Upper lobe of right lung (tissue), 1 donor: Measurements from ENCODE around the gene NXT1. TPM values are rescaled to one million over a fixed set of nuclear protein-coding genes. Genes with fewer than 3 reads are reported as not detected.

Experiments used
- ATAC-seq: fragments of 200-7000 bp; cut with Tn5 transposase; one replicate; pipeline ENCODE4 v1.9.1; 2020; ENCODE audit warnings: mild to moderate bottlenecking, moderate library complexity
- DNase-seq: peaks from one replicate; pipeline ENCODE4 v3.0.0-alpha.2; 2020
- H3K27ac ChIP-seq: fragments of 200-600 bp; one replicate; pipeline ENCODE4 v1.8.0; 2022
- H3K27me3 ChIP-seq: fragments of 200-600 bp; one replicate; pipeline ENCODE4 v1.8.0; 2022; ENCODE audit warnings: mild to moderate bottlenecking
- H3K36me3 ChIP-seq: fragments of 200-600 bp; one replicate; pipeline ENCODE4 v1.8.0; 2022
- H3K4me1 ChIP-seq: fragments of 200-600 bp; one replicate; pipeline ENCODE4 v1.8.0; 2022
- H3K4me3 ChIP-seq: fragments of 200-600 bp; one replicate; pipeline ENCODE4 v1.8.0; 2022; ENCODE audit warnings: mild to moderate bottlenecking
- H3K9me3 ChIP-seq: fragments of 200-600 bp; one replicate; pipeline ENCODE4 v1.8.0; 2022
- intact Hi-C: fragments of 100-400 bp; cut with DNase I; formaldehyde crosslinking; loops from one replicate; pipeline ENCODE4 v1.11.0; 2022
- total RNA-seq: library from RNA; stranded (reverse); fragmentation: NEBNext Ultra II Directional; extraction: Animal tissue kit (Norgen Biotek cat#: 25700); gene quantifications from one replicate; pipeline ENCODE4 v1.2.1, GENCODE V29; 2021
- TF ChIP-seq, protein P1 (sequence below): fragments of 200-600 bp; IDR thresholded peaks from one replicate; pipeline ENCODE4 v1.8.0; 2022; ENCODE audit warnings: antibody characterized with exemption
- donor health status: DM: no; HTN: yes; CAD: no; lungs with severe emphysema.

NXT1 gene
- total RNA-seq, 1 donor from 2014 or later, result 16.2 TPM

DNA sequence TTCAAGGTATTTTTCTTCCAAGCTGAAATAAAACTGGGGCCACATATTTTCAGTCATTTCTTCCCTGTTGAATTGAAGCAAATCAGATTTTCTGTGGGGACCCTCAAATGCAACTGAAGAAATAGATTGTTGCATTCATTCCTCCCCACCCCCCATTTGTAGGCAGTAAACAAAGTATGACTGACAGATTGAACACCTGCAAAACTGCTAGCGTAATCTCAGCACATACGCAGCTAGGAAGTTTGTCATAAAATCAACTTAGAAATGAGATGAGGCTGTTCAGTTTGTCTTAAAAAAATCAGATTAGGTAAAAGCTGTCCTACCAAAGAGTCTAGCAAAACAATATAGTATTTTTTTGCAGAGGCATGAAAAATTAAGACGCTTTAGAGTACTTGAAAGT, 20.3 kb downstream of the NXT1 start:
- TF ChIP-seq, protein P1, sequence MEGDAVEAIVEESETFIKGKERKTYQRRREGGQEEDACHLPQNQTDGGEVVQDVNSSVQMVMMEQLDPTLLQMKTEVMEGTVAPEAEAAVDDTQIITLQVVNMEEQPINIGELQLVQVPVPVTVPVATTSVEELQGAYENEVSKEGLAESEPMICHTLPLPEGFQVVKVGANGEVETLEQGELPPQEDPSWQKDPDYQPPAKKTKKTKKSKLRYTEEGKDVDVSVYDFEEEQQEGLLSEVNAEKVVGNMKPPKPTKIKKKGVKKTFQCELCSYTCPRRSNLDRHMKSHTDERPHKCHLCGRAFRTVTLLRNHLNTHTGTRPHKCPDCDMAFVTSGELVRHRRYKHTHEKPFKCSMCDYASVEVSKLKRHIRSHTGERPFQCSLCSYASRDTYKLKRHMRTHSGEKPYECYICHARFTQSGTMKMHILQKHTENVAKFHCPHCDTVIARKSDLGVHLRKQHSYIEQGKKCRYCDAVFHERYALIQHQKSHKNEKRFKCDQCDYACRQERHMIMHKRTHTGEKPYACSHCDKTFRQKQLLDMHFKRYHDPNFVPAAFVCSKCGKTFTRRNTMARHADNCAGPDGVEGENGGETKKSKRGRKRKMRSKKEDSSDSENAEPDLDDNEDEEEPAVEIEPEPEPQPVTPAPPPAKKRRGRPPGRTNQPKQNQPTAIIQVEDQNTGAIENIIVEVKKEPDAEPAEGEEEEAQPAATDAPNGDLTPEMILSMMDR, result no peak
- Histone ChIP-seq H3K4me3 (no peak overlapping the region), H3K36me3 (peaks cover 71% of the 10 kb centered on the region), H3K27ac (no peak overlapping the region), H3K27me3 (no peaks in the 10 kb centered on the region), H3K4me1 (peaks cover 26% of the 10 kb centered on the region), H3K9me3 (no peaks in the 10 kb centered on the region)
- DNase-seq (no peak), ATAC-seq (no peak)
- intact Hi-C loops, result no loop called here

DNA sequence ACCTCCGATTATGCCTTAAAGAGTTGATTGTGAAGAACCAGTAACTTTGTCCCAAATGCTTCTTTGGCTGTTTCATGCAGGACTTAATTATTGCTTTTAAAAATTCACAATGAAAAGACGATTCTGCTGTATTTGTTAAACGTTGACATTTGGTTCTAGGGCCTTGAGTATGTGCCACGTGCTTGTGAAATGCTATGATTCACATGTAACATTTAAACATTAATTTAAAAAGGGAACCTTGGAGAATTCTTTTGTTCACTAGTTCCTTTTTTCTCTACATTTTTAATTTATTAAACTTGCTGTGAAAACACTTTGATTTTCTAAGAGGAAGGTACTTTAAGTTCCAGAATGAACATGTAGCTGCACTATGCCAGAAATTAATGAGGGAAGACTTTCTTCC, 20.9 kb downstream of the NXT1 start:
- Histone ChIP-seq H3K27ac (no peak overlapping the region), H3K27me3 (no peaks in the 10 kb centered on the region), H3K36me3 (peaks cover 74% of the 10 kb centered on the region), H3K4me3 (no peak overlapping the region), H3K9me3 (no peaks in the 10 kb centered on the region), H3K4me1 (peaks cover 20% of the 10 kb centered on the region)
- intact Hi-C loops, result no loop called here
- TF ChIP-seq, protein P1, result no peak
- DNase-seq (no peak), ATAC-seq (no peak)

DNA sequence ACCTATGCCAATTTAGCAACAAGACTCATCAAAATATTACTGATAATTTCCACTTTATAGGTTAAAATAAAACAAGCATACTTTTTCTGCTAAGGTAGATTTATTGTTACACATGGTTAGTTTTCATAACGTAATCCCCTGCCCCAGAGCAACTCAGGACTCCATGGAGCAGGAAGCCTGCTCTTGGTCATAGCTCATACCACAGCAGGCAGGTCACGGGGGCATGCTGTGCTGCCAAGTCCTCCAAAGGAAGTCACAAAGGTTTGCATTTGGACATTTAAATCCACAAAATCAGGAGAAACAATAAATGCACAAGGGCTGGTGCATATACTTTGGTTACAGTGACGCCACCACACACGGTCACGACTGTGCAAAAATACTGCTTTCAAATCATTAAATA, 23.9 kb downstream of the NXT1 start:
- H3K36me3 ChIP-seq, result peaks cover 71% of the 10 kb centered on the region
- H3K4me3 ChIP-seq, result no peak overlapping the region
- DNase-seq (no peak), ATAC-seq (no peak)
- no peaks in the 10 kb centered on the region for H3K9me3 ChIP-seq
- TF ChIP-seq, protein P1, result no peak
- no peak overlapping the region for H3K27ac ChIP-seq
- H3K4me1 ChIP-seq, result no peaks in the 10 kb centered on the region
- intact Hi-C loops, result no loop called here
- no peaks in the 10 kb centered on the region for H3K27me3 ChIP-seq

DNA sequence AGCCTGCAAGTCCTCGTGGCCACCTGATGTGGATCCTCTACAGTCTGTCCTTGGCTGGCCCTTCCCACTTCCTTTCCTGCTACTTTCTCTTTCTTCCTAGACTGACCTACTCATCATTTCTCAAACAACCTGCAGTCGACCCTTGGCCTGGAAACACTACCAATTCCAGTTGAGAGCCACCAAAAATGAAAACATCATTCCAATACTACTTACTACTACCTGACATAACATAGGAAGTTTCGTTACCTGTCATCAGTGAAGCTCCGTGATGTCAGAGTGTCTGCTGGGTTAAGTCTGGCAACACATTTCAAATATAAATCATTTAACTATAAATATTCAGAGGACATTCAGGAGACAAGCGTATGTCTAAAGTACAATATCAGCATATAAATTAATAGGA, 25.2 kb downstream of the NXT1 start:
- ATAC-seq, result no peak
- Histone ChIP-seq H3K9me3 (no peaks in the 10 kb centered on the region), H3K36me3 (peaks cover 68% of the 10 kb centered on the region), H3K4me1 (no peaks in the 10 kb centered on the region), H3K4me3 (no peak overlapping the region), H3K27me3 (no peaks in the 10 kb centered on the region), H3K27ac (no peak overlapping the region)
- intact Hi-C loops, result no loop called here
- TF ChIP-seq, protein P1, result no peak
- DNase-seq, result no peak

DNA sequence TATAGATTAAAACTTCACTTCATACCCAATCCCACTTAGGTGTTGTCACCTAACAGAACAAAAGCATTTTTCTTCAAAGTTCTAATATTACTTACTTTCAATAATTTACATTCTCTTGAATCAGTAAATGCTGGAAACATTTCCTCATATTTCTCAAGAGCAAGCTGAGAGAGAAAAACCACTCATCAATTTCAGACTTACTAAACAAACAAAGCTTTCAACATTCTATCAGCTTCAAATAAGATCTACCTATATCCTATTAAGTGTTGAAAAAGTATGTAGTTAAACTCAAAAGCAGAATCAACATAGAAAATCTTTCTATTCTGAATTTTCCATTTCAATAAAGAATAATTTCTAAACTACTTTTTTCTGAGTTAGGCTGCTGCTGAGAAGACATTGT, 29.2 kb downstream of the NXT1 start:
- Histone ChIP-seq H3K4me3 (no peak overlapping the region), H3K36me3 (peaks cover 45% of the 10 kb centered on the region), H3K27ac (no peak overlapping the region), H3K27me3 (no peaks in the 10 kb centered on the region), H3K4me1 (no peaks in the 10 kb centered on the region), H3K9me3 (no peaks in the 10 kb centered on the region)
- intact Hi-C loops, result no loop called here
- ATAC-seq (no peak), DNase-seq (no peak)
- TF ChIP-seq, protein P1, result no peak

DNA sequence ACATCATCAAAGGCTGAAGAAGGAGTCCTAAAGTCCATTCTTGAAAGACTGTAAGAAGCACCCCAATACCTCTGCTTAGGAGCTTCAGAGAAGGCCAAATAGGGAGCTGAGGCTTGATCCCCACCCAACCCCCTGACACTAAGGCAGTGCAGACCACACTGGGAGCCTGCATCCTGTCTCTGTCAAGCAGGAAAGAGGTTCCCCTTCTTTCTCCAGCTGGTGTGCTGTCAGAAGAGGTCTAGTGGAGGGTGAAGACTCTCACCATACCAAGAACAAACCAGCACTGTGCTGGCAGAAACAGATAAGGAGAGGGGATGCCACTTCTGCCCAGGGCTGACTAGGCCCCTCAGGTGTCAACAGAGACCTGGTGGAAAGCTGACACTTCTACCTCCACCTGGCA, 31.3 kb downstream of the NXT1 start:
- intact Hi-C loops, result no loop called here
- TF ChIP-seq, protein P1, result no peak
- Histone ChIP-seq H3K4me1 (no peaks in the 10 kb centered on the region), H3K4me3 (no peak overlapping the region), H3K27me3 (no peaks in the 10 kb centered on the region), H3K36me3 (peaks cover 30% of the 10 kb centered on the region), H3K27ac (no peak overlapping the region), H3K9me3 (no peaks in the 10 kb centered on the region)
- no peak for DNase-seq
- ATAC-seq, result no peak
